ENCODE data around the gene PLXNA2.

The PLXNA2 gene

GRCh38 chr1:208042868-208043267, 201.3 kb downstream of the PLXNA2 start:
- DNase-seq (ENCODE audit: low read depth) = no peak

GRCh38 chr1:208042041-208042615, 202.1 kb downstream of the PLXNA2 start:
- DNase-seq (ENCODE audit: low read depth) = no peak

- DNase-seq (ENCODE audit: low read depth) = no peak
Observed at GRCh38 chr1:208041505-208041904, 202.7 kb downstream of the PLXNA2 start.

- no peak for DNase-seq (ENCODE audit: low read depth)
Observed at GRCh38 chr1:208040821-208041297, 203.3 kb downstream of the PLXNA2 start.

GRCh38 chr1:208039536-208040332, 204.4 kb downstream of the PLXNA2 start:
- DNase-seq (ENCODE audit: low read depth) = no peak

GRCh38 chr1:208038303-208038702, 205.9 kb downstream of the PLXNA2 start:
- DNase-seq (ENCODE audit: low read depth) = no peak

- DNase-seq (ENCODE audit: low read depth) = no peak
Observed at GRCh38 chr1:208036918-208037766, 207.0 kb downstream of the PLXNA2 start.

GRCh38 chr1:208036106-208036808, 207.9 kb downstream of the PLXNA2 start:
- DNase-seq (ENCODE audit: low read depth) = no peak

GRCh38 chr1:208034135-208034534, 210.0 kb downstream of the PLXNA2 start:
- no peak for DNase-seq (ENCODE audit: low read depth)

GRCh38 chr1:208033236-208033635, 210.9 kb downstream of the PLXNA2 start:
- no peak for DNase-seq (ENCODE audit: low read depth)

GRCh38 chr1:208031932-208032320, 212.3 kb downstream of the PLXNA2 start:
- no peak for DNase-seq (ENCODE audit: low read depth)

- DNase-seq (ENCODE audit: low read depth) = no peak
Observed at GRCh38 chr1:208031316-208031931, 212.8 kb downstream of the PLXNA2 start.

- DNase-seq (ENCODE audit: low read depth) = no peak
Observed at GRCh38 chr1:208030288-208031091, 213.7 kb downstream of the PLXNA2 start.

- no peak for DNase-seq (ENCODE audit: low read depth)
Observed at GRCh38 chr1:208029381-208030287, 214.6 kb downstream of the PLXNA2 start.

- no peak for DNase-seq (ENCODE audit: low read depth)
Observed at GRCh38 chr1:208028526-208028925, 215.7 kb downstream of the PLXNA2 start.

GRCh38 chr1:208027861-208028260, 216.3 kb downstream of the PLXNA2 start:
- DNase-seq (ENCODE audit: low read depth) = no peak

GRCh38 chr1:208026880-208027438, 217.2 kb downstream of the PLXNA2 start:
- DNase-seq (ENCODE audit: low read depth) = no peak

- DNase-seq (ENCODE audit: low read depth) = no peak
Observed at GRCh38 chr1:208025031-208025430, 219.2 kb downstream of the PLXNA2 start.

- no peak for DNase-seq (ENCODE audit: low read depth)
Observed at GRCh38 chr1:208024406-208024805, 219.8 kb downstream of the PLXNA2 start.

Data from stimulated activated CD8-positive, alpha-beta memory T cell treated with anti-CD3 and anti-CD28 coated beads, Interleukin-15, amount 100 ng/mL, for 24 hours (primary cell).